HCT116 (cell line): ENCODE data around the gene FEV. TPM values are rescaled to one million over a fixed set of nuclear protein-coding genes. Genes with fewer than 3 reads are reported as not detected.

Source experiments
- ATAC-seq: fragments of 200-7000 bp; cut with Tn5 transposase; 2 replicates; pipeline ENCODE4 v1.9.1; 2020; ENCODE audit warnings: mild to moderate bottlenecking, moderate library complexity
- BruUV-seq: library from RNA; stranded (reverse); fragments of 400-500 nt; replicated peaks from 2 replicates; lab custom pipeline; 2021; lab: Mats Ljungman, UMichigan
- CTCF ChIA-PET: fragments of 300-600 bp; sonication (Branson Sonifier 250); formaldehyde crosslinking; loops from one replicate; lab custom pipeline; 2021; ENCODE audit warnings: antibody characterized with exemption; lab: Charles Lee
- POLR2A ChIA-PET: fragments of 300-600, 350-600 bp; sonication (Branson Sonifier 250); formaldehyde crosslinking; loops from one replicate; lab custom pipeline; 2021; ENCODE audit warnings: antibody characterized with exemption; lab: Charles Lee
- RAD21 ChIA-PET, 2 experiments: fragments of 300-600 bp; sonication (Branson Sonifier 250); formaldehyde crosslinking; loops; one replicate each; lab custom pipeline; 2023; ENCODE audit warnings: low total read pairs in 2 of 2; ENCODE audit not compliant: uncharacterized antibody in 2 of 2, unreplicated experiment in 2 of 2, low non-redundant PET in 1 of 2; lab: Charles Lee
- DNase-seq: peaks from one replicate; pipeline ENCODE4 v3.0.0-alpha.2; 2010; ENCODE audit warnings: low read depth, low spot score
- H2AFZ ChIP-seq: fragments of 200-600 bp; shearing (Covaris generic), sonication (generic); 2 replicates; pipeline ENCODE4 v1.6.1; 2017; ENCODE audit warnings: low read depth, mixed run types, mixed read lengths, antibody characterized with exemption, low read length; ENCODE audit not compliant: poor library complexity, severe bottlenecking
- H3K27ac ChIP-seq: 2 replicates; pipeline ENCODE4 v1.5.1; 2012; ENCODE audit warnings: low read depth, low read length
- H3K27me3 ChIP-seq: fragments of 200-600 bp; sonication (generic); 2 replicates; pipeline ENCODE4 v1.6.1; 2016; ENCODE audit warnings: mixed run types, low read length, mixed read lengths; ENCODE audit not compliant: insufficient read depth
- H3K36me3 ChIP-seq, 2 experiments: fragments of 200-500 bp in 1 of 2; fragments of 200-600 bp in 1 of 2; sonication (Bioruptor generic) in 1 of 2; sonication (generic) in 1 of 2; 2 replicates each; pipeline versions ENCODE4 v1.5.1 to v1.6.1; 2014 to 2016; ENCODE audit warnings: low read length in 2 of 2, inconsistent platforms in 1 of 2, mixed read lengths in 1 of 2, mixed run types in 1 of 2; ENCODE audit not compliant: insufficient read depth in 2 of 2, control insufficient read depth in 1 of 2
- H3K4me1 ChIP-seq, 2 experiments: fragments of 200-600 bp in 1 of 2; sonication (generic) in 1 of 2; 2 replicates each; pipeline versions ENCODE4 v1.5.1 to v1.6.1; 2012 to 2017; ENCODE audit warnings: low read length in 2 of 2, inconsistent platforms in 1 of 2, mild to moderate bottlenecking in 1 of 2, mixed read lengths in 1 of 2, mixed run types in 1 of 2, moderate library complexity in 1 of 2; ENCODE audit not compliant: insufficient read depth in 2 of 2, control insufficient read depth in 1 of 2
- H3K4me2 ChIP-seq: fragments of 200-600 bp; sonication (generic); 2 replicates; pipeline ENCODE4 v1.6.1; 2017; ENCODE audit warnings: mixed run types, low read length, mixed read lengths
- H3K4me3 ChIP-seq, 2 experiments: fragments of 200-600 bp in 1 of 2; sonication (generic) in 1 of 2; replicated peaks in 1 of 2; 2 replicates each; pipeline ENCODE4 v1.5.1; 2011 to 2016; ENCODE audit warnings: low read length in 2 of 2, control low read depth in 1 of 2, low read depth in 1 of 2, mild to moderate bottlenecking in 1 of 2, mixed read lengths in 1 of 2, mixed run types in 1 of 2
- H3K79me2 ChIP-seq: fragments of 200-600 bp; sonication (generic); 2 replicates; pipeline ENCODE4 v1.6.1; 2017; ENCODE audit warnings: mild to moderate bottlenecking, mixed run types, low read length, moderate library complexity, mixed read lengths; ENCODE audit not compliant: insufficient read depth
- H3K9ac ChIP-seq: fragments of 200-600 bp; sonication (generic); 2 replicates; pipeline ENCODE4 v1.6.1; 2016; ENCODE audit warnings: low read length, mixed read lengths
- H3K9me2 ChIP-seq: fragments of 200-600 bp; sonication (generic), shearing (Covaris generic); 2 replicates; pipeline ENCODE4 v1.6.1; 2017; ENCODE audit warnings: mixed run types, mild to moderate bottlenecking, moderate library complexity; ENCODE audit not compliant: insufficient read depth
- H3K9me3 ChIP-seq, 2 experiments: fragments of 200-500 bp in 1 of 2; fragments of 200-600 bp in 1 of 2; sonication (Bioruptor generic) in 1 of 2; sonication (generic) in 1 of 2; 2 replicates each; pipeline ENCODE4 v1.6.1; 2014 to 2017; ENCODE audit warnings: low read length in 2 of 2, mixed read lengths in 2 of 2, inconsistent platforms in 1 of 2, low read depth in 1 of 2, mild to moderate bottlenecking in 1 of 2, mixed run types in 1 of 2, moderate library complexity in 1 of 2; ENCODE audit not compliant: control insufficient read depth in 1 of 2, insufficient read depth in 1 of 2
- H4K20me1 ChIP-seq: fragments of 200-600 bp; sonication (generic), shearing (Covaris generic); 2 replicates; pipeline ENCODE4 v1.6.1; 2017; ENCODE audit warnings: mixed run types, mild to moderate bottlenecking, moderate library complexity; ENCODE audit not compliant: insufficient read depth
- CBX3 ChIP-seq: IDR thresholded peaks from 2 replicates; pipeline ENCODE4 v1.6.1; 2012; ENCODE audit warnings: low read depth
- CEBPB ChIP-seq: IDR thresholded peaks from 2 replicates; pipeline ENCODE4 v1.6.1; 2012; ENCODE audit warnings: low read depth
- CTCF ChIP-seq, 3 experiments: fragments of 200-600 bp in 1 of 3; sonication (generic) in 1 of 3; IDR thresholded peaks in 2 of 3; conservative IDR thresholded peaks in 1 of 3; 2 replicates each; pipeline ENCODE4 v1.5.1; 2012 to 2017; ENCODE audit warnings: low read depth in 2 of 3, low read length in 2 of 3, antibody characterized with exemption in 1 of 3, borderline replicate concordance in 1 of 3, control low read depth in 1 of 3, mild to moderate bottlenecking in 1 of 3, mixed read lengths in 1 of 3, mixed run types in 1 of 3, moderate library complexity in 1 of 3; ENCODE audit not compliant: insufficient read depth in 1 of 3
- ELF1 ChIP-seq: IDR thresholded peaks from 2 replicates; pipeline ENCODE4 v1.6.1; 2012; ENCODE audit warnings: low read depth, borderline replicate concordance
- EZH2phosphoT487 ChIP-seq: fragments of 200-600 bp; IDR thresholded peaks from 2 replicates; pipeline ENCODE4 v1.6.1; 2018; ENCODE audit warnings: antibody characterized with exemption, borderline replicate concordance
- MAX ChIP-seq: IDR thresholded peaks from 2 replicates; pipeline ENCODE4 v1.6.1; 2012
- POLR2A ChIP-seq: IDR thresholded peaks from 2 replicates; pipeline ENCODE4 v1.7.0; 2011; ENCODE audit warnings: borderline replicate concordance; ENCODE audit not compliant: insufficient read depth, insufficient read length; ENCODE audit errors: extremely low read depth
- REST ChIP-seq: IDR thresholded peaks from 2 replicates; pipeline ENCODE4 v1.6.1; 2012; ENCODE audit warnings: low read depth
- SP1 ChIP-seq: IDR thresholded peaks from 2 replicates; pipeline ENCODE4 v1.6.1; 2012; ENCODE audit warnings: low read depth
- YY1 ChIP-seq: IDR thresholded peaks from 2 replicates; pipeline ENCODE4 v1.6.1; 2011; ENCODE audit warnings: low read length, low read depth, moderate library complexity, mild to moderate bottlenecking; ENCODE audit not compliant: insufficient replicate concordance; ENCODE audit errors: extremely low read depth
- ZNF274 ChIP-seq: fragments of 200-500 bp; sonication (Bioruptor generic); IDR thresholded peaks from 2 replicates; pipeline ENCODE4 v1.6.1; 2014; ENCODE audit warnings: mild to moderate bottlenecking, low read depth, low read length, inconsistent platforms
- intact Hi-C: fragments of 100-400 bp; cut with micrococcal nuclease; formaldehyde crosslinking; loops from 2 replicates; pipeline ENCODE4 v1.10.0; 2022
- total RNA-seq: library from RNA; stranded (reverse); gene quantifications from one replicate; pipeline ENCODE4 v1.2.1, GENCODE V29; 2021; ENCODE audit not compliant: unreplicated experiment

The FEV gene
- total RNA-seq, 1 experiment from 2014 or later: not detected

GRCh38 chr2:218960309-218961165, 24.4 kb downstream of the FEV start:
- Histone ChIP-seq H3K27me3 (peaks cover 10% of the 10 kb centered on the region; the same call in 1 of the 2 replicates), H4K20me1 (no peaks in the 10 kb centered on the region), H3K9me2 (no peaks in the 10 kb centered on the region), H3K36me3 (no peaks in the 10 kb centered on the region), H3K9ac (no peak overlapping the region), H3K4me2 (no peak overlapping the region), H3K27ac (no peak overlapping the region; the same call in 1 of the 2 replicates), H3K4me3 (no peak overlapping the region), H3K9me3 (no peaks in the 10 kb centered on the region), H2AFZ (no peak overlapping the region), H3K79me2 (no peaks in the 10 kb centered on the region), H3K4me1 (peaks cover 0 to 31% of the 10 kb centered on the region in 2 experiments; a peak in 2 of 4 replicates)
- DNase-seq (no peak), ATAC-seq (no peak)
- no TSS peak for BruUV-seq
- TF ChIP-seq ELF1 (no peak), SP1 (no peak), MAX (no peak), POLR2A (no peak), EZH2phosphoT487 (no peak), CEBPB (no peak), CTCF (IDR thresholded peaks at IDR 0.05 in 2 of 3, conservative IDR thresholded peaks at IDR 0.05 in 1 of 3; ENCODE audit: borderline replicate concordance in 1 of 3, insufficient read depth in 1 of 3, low read depth in 2 of 3, low read length in 2 of 3) (no peak), YY1 (no peak), CBX3 (no peak), REST (no peak), ZNF274 (no peak)
- intact Hi-C loops: no loop called here
- ChIA-PET CTCF (no interaction called here), RAD21 (no interaction called here), POLR2A (no interaction called here)
